Activated T-cell treated with anti-CD3 and anti-CD28 coated beads, Interleukin-2, amount 50 U/mL, for 4 hours (primary cell): Measurements from ENCODE around the gene SLC1A4. TPM values are rescaled to one million over a fixed set of nuclear protein-coding genes. Genes with fewer than 3 reads are reported as not detected.
A peak's percentile ranks its signal among the peaks of the same experiment; 100 is the strongest.

Source experiments
- ATAC-seq, 2 donors: fragments of 200-7000 bp; cut with Tn5 transposase; one replicate each; pipeline ENCODE4 v1.10.0; 2021
- DNase-seq: peaks from one replicate; pipeline ENCODE4 v3.0.0-alpha.2; 2020
- H3K27me3 Mint-ChIP-seq: one replicate; pipeline ENCODE4 v1.8.0; 2021; ENCODE audit warnings: low read depth, mixed read lengths
- H3K36me3 Mint-ChIP-seq: one replicate; pipeline ENCODE4 v1.8.0; 2022; ENCODE audit warnings: mixed read lengths; ENCODE audit not compliant: insufficient read depth
- H3K4me1 Mint-ChIP-seq: one replicate; pipeline ENCODE4 v1.8.0; 2021; ENCODE audit warnings: low read depth, mixed read lengths
- H3K4me3 Mint-ChIP-seq: one replicate; pipeline ENCODE4 v1.8.0; 2021; ENCODE audit warnings: mild to moderate bottlenecking, moderate library complexity, mixed read lengths
- H3K9me3 Mint-ChIP-seq: one replicate; pipeline ENCODE4 v1.8.0; 2021; ENCODE audit warnings: mixed read lengths
- total RNA-seq, 3 donors: library from RNA; stranded (reverse); gene quantifications; one replicate each; pipeline ENCODE4 v1.2.1, GENCODE V29; 2021

The SLC1A4 gene
- 10 to 100 TPM in 1 of 3 donors, 1 to 10 TPM in 2; 6.2 to 16.7 (median 9.6) TPM for total RNA-seq

GRCh38 chr2:64989126-64989981 lies at the start of gene SLC1A4:
Gene SLC1A4, plus strand, starts transcription at chr2:64989399. Its CDS starts 245 bp downstream, at chr2:64989644.
- peaks cover 2% of the 10 kb centered on the region for H3K27me3 Mint-ChIP-seq
- ATAC-seq, result peak; percentile 91
- no peaks in the 10 kb centered on the region for H3K9me3 Mint-ChIP-seq
- peak; percentile 83 for DNase-seq
- peaks cover 27% of the 10 kb centered on the region for H3K4me1 Mint-ChIP-seq
- peak within 1 kb of the TSS; percentile 92 for H3K4me3 Mint-ChIP-seq
- H3K36me3 Mint-ChIP-seq, result peaks cover 6% of the 10 kb centered on the region

- Mint-ChIP-seq H3K9me3 (peaks cover under 1% of the 10 kb centered on the region), H3K4me3 (no peak overlapping the region), H3K4me1 (peaks cover 35% of the 10 kb centered on the region), H3K27me3 (no peaks in the 10 kb centered on the region), H3K36me3 (no peaks in the 10 kb centered on the region)
- DNase-seq, result no peak
- no peak for ATAC-seq
Measured at GRCh38 chr2:64941143-64941542, 48.1 kb upstream of the SLC1A4 start.

- Mint-ChIP-seq H3K36me3 (no peaks in the 10 kb centered on the region), H3K27me3 (no peaks in the 10 kb centered on the region), H3K4me1 (peaks cover 42% of the 10 kb centered on the region), H3K9me3 (no peaks in the 10 kb centered on the region), H3K4me3 (no peak overlapping the region)
- DNase-seq, result no peak
- no peak for ATAC-seq
Measured at GRCh38 chr2:64941801-64942200, 47.4 kb upstream of the SLC1A4 start.

GRCh38 chr2:64942693-64943092 lies 46.5 kb upstream of the SLC1A4 start:
- Mint-ChIP-seq H3K4me3 (no peak overlapping the region), H3K36me3 (no peaks in the 10 kb centered on the region), H3K27me3 (no peaks in the 10 kb centered on the region), H3K4me1 (peaks cover 51% of the 10 kb centered on the region), H3K9me3 (no peaks in the 10 kb centered on the region)
- DNase-seq (no peak), ATAC-seq (no peak)

GRCh38 chr2:64943387-64944150 lies 45.6 kb upstream of the SLC1A4 start:
- Mint-ChIP-seq H3K9me3 (no peaks in the 10 kb centered on the region), H3K27me3 (no peaks in the 10 kb centered on the region), H3K36me3 (no peaks in the 10 kb centered on the region), H3K4me3 (no peak overlapping the region), H3K4me1 (peaks cover 53% of the 10 kb centered on the region)
- no peak for DNase-seq
- ATAC-seq, result no peak

- no peaks in the 10 kb centered on the region for H3K9me3 Mint-ChIP-seq
- DNase-seq, result no peak
- no peak overlapping the region for H3K4me3 Mint-ChIP-seq
- H3K27me3 Mint-ChIP-seq, result no peaks in the 10 kb centered on the region
- H3K4me1 Mint-ChIP-seq, result peaks cover 45% of the 10 kb centered on the region
- no peaks in the 10 kb centered on the region for H3K36me3 Mint-ChIP-seq
- ATAC-seq, result no peak
Measured at GRCh38 chr2:64944484-64944883, 44.7 kb upstream of the SLC1A4 start.

GRCh38 chr2:64945973-64946768 lies 43.0 kb upstream of the SLC1A4 start:
- peak; percentile 94 to 95 for ATAC-seq
- peak; percentile 36 for DNase-seq
- H3K27me3 Mint-ChIP-seq, result no peaks in the 10 kb centered on the region
- peak overlapping the region; percentile 70 for H3K4me3 Mint-ChIP-seq
- H3K36me3 Mint-ChIP-seq, result no peaks in the 10 kb centered on the region
- no peaks in the 10 kb centered on the region for H3K9me3 Mint-ChIP-seq
- peaks cover 41% of the 10 kb centered on the region for H3K4me1 Mint-ChIP-seq

GRCh38 chr2:64946769-64947247 lies 42.4 kb upstream of the SLC1A4 start:
- Mint-ChIP-seq H3K36me3 (no peaks in the 10 kb centered on the region), H3K4me1 (peaks cover 40% of the 10 kb centered on the region), H3K4me3 (peak overlapping the region; percentile 70), H3K27me3 (no peaks in the 10 kb centered on the region), H3K9me3 (no peaks in the 10 kb centered on the region)
- ATAC-seq (no peak), DNase-seq (no peak)

- Mint-ChIP-seq H3K9me3 (no peaks in the 10 kb centered on the region), H3K27me3 (no peaks in the 10 kb centered on the region), H3K4me1 (peaks cover 38% of the 10 kb centered on the region), H3K36me3 (no peaks in the 10 kb centered on the region), H3K4me3 (no peak overlapping the region)
- ATAC-seq (no peak), DNase-seq (no peak)
Measured at GRCh38 chr2:64947885-64948284, 41.3 kb upstream of the SLC1A4 start.

- Mint-ChIP-seq H3K36me3 (no peaks in the 10 kb centered on the region), H3K4me1 (peaks cover 25% of the 10 kb centered on the region), H3K9me3 (no peaks in the 10 kb centered on the region), H3K4me3 (no peak overlapping the region), H3K27me3 (no peaks in the 10 kb centered on the region)
- no peak for ATAC-seq
- DNase-seq, result no peak
Measured at GRCh38 chr2:64950226-64951160, 38.7 kb upstream of the SLC1A4 start.

GRCh38 chr2:64951306-64951953 lies 37.8 kb upstream of the SLC1A4 start:
- Mint-ChIP-seq H3K4me3 (no peak overlapping the region), H3K9me3 (no peaks in the 10 kb centered on the region), H3K36me3 (no peaks in the 10 kb centered on the region), H3K27me3 (no peaks in the 10 kb centered on the region), H3K4me1 (peaks cover 16% of the 10 kb centered on the region)
- ATAC-seq, result no peak
- no peak for DNase-seq

- DNase-seq (no peak), ATAC-seq (no peak)
- Mint-ChIP-seq H3K27me3 (no peaks in the 10 kb centered on the region), H3K4me3 (no peak overlapping the region), H3K36me3 (no peaks in the 10 kb centered on the region), H3K4me1 (peaks cover 9% of the 10 kb centered on the region), H3K9me3 (no peaks in the 10 kb centered on the region)
Measured at GRCh38 chr2:64952096-64952495, 37.1 kb upstream of the SLC1A4 start.
